Activated gamma-delta T cell treated with anti-CD3 and anti-CD28 coated beads, Interleukin-2, amount 50 U/mL, for 16 hours (primary cell): ENCODE data around the gene KIFAP3.
"Not testable (repeated sequence)": the region's sequence is repeated elsewhere in the genome, so short reads cannot be mapped to it uniquely, and the experiment has no call there.

Source experiments
- DNase-seq: peaks from one replicate; pipeline ENCODE4 v3.0.0-alpha.2; 2020; ENCODE audit warnings: low read depth

The KIFAP3 gene

DNA sequence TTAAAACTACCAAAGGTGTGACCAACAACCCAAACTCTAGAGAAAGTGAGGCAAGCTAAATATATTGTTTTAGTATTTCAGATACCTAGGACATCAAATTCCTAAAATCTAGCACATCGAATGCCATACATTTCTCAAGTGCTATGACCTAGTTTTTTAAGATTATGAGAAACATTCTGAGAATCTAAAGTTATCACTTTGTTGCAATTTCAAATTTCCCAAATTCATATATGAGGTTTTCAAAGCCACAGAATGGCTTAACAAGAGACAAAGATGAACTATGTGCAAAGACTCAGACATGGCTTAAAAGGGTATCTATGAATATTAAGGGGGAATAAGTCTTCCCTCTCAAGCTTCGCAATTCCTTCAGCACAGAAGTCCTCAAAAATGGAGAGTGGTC is 187.6 kb downstream of the KIFAP3 start:
- DNase-seq, result no peak

DNA sequence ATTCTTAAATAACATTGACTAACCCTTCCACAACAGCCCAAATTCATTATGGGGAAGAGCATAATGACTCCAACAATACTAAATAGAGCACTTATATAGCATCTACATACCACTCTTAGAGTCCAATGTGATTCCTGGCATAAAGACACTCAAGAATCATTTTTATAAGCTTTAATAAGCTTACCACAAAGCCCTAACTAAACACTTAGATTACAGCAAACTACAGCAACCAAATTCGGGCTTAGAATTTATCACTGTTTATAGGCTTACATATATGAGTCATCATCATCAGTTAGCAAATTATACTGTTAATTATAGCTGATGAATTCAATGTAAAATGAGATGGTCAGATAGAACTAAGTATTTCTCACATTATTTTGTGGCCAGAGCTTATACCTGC is 188.1 kb downstream of the KIFAP3 start:
- no peak for DNase-seq

DNA sequence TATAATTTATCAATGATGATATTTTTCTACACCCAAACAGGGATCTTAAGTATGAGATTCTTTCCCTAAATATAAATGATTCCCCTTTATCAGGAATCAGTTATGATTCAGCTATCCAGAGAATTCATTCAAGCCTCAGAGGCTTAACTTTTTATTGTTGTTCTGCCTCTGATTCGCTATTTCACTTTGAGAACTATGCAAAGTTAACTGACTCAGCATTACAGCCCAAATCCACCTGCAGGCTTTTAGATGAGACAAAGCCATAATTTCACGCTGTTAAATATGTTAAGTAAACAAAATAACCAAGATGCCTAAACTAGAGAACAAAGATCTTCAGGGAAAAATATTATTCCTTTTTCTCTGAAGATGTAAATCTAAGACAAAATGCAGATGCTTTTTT is 189.3 kb downstream of the KIFAP3 start:
- no peak for DNase-seq

DNA sequence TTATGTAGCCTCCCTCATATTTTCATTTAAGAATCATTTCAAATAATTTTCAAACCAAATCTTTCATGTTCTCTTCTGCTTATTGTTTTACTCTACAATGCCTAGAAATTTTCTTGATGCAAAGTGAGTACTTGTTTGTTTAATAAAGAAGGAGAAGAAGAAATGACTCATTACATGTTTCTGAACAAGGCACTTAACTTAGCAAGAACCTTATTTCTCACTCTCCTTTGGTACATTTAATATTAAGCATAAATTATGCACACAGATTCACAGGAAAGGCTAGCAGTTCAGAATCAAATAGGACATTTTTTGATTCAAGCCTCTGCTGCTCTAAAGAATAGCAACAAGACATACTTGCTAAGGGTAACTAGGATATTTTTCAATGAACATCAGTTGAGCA is 189.9 kb downstream of the KIFAP3 start:
- DNase-seq, result no peak

DNA sequence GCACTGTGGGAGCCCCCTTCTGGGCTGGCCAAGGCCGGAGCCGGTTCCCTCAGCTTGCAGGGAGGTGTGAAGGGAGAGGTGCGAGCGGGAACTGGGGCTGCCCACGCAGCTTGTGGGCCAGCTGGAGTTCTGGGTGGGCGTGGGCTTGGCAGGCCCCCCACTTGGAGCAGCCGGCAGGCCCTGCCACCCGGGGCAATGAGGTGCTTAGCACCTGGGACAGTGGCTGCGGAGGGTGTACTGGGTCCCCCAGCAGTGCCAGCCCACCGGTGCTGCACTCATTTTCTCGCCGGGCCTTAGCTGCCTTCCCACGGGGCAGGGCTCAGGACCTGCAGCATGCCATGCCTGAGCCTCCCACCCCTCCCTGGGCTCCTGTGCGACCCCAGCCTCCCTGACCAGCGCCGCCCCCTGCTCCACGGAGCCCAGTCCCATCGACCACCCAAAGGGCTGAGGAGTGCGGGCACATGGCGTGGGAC is 192.4 kb downstream of the KIFAP3 start:
- DNase-seq, result no peak

DNA sequence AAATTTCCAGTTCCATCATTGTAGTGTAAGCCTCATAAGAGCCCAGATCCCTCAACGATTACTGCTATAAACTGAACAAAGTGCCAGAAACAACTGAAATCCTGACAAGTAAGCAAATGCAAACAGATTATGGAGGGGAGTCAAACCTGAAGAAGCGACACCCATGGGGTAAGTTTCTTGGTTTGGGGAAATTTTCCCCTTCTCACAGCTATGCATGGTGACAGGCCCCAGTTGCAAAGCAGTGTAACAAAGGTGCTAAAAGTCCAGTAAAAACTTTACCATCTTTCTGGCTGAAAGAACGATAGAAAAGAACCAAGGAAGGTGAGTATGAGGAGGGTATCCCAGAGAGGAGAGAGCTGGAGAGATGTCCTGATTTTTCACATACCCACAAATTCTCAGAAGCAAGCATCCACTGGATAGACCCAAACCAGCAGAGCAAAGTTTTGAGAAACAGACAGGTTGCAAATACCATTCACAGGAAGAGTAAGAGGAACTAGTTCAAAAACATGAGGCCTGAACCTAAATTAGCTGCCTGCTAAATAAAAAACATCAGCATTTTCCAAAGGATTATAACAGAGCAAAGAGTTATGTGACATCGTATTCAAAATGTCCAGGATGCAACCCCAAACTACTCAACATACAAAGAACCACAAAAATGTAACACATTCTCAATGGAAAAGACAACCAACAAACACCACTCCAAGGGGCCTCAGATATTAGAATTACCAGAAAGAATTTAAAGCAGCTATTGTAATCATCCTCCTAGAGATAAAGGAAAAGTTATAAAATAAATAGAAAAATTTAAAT is 195.3 kb downstream of the KIFAP3 start:
- DNase-seq, result no peak

DNA sequence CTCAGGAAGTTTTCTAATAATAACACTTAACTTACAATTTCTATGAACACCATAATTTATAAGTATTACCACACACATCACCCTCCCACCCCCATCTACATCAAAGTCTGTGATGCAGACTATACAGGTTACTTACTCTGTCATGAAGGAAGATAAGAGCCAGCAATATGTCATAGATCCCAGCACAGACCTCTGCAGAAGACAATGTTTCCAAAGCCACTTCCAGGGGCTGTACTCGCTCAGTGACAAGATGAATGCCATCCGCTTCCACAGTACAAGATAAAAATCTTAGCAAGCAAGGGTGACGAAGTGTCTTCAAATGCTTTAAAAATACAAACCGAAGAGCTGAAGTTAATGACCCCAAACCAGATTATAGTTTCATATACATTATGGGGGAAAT is 196.0 kb downstream of the KIFAP3 start:
- DNase-seq, result no peak

DNA sequence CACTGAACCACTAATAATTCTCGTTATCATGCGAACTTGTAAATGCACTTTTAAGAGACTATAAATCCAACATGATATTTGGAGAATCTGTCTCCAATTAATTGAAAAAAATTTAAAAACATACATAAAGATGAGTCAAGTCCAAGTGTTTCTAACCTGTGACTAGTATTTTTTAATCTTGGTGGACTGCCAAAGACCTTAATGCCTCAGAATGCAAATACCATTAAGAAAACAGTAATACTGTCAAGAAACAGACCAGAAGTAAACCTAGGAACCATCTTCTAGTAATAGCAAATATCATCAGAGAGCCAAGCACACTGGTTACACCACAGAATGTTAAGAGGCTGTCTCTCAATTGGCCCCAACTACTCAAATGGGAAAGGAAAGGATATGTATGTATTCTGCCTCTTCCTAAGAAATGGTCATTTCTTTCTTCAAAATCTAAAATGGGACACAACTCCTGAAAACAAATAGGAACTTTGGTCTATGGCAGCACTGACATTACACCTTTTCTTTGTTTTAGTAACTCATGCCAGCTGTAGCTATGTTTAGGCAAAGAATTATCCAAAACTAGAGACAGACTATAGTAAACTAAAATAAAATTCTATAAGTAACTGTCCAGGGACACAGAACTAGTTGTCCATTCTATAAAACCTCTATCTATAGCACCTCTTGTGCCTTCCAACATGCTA is 196.5 kb downstream of the KIFAP3 start:
- no peak for DNase-seq

DNA sequence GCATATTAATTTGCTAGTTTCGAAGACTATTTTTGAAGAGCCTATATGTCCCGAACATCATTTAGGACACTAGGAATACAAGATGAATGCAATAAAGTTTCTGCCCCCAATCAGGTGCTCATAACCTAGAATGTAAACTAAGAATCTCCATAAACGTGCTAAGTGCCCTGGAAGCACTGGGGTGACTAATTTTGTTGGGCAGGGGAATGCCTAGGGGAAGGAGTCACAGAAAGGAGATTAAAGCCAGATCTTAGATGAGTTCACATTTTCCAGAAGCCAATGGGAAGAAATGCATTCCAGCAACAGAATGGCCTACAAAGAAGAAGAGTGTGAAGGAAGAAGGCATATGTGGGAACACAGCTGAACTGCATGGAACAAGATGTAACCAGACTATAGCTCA is 200.3 kb downstream of the KIFAP3 start:
- DNase-seq, result no peak

DNA sequence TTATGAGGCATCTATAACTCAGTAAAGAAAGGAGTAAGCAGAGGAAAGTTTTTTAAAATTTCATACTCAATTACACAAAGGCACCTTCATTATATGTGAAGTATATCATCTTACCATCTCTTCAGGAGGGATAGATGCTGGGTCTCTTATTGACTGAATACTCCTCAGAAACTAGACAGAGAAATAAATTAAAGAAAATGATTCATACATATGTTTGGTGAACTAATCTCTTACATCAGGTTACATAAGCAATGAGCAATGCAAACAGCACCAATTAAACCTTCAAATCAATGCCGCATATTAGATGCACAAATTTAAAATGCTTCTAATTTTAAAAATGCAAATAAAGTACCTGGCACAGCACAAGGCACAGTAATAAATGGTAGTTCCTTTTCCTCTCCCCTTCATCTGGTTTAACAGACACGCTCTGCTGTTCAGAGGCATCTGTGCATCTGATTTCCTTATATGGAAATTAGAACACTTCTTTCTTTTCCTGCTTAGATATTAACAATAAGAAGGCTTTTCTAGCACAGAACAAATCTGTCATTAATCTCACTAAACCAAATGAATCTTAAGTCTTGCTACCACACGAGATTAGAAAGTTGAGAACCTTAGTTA is 200.8 kb downstream of the KIFAP3 start:
- DNase-seq, result no peak

DNA sequence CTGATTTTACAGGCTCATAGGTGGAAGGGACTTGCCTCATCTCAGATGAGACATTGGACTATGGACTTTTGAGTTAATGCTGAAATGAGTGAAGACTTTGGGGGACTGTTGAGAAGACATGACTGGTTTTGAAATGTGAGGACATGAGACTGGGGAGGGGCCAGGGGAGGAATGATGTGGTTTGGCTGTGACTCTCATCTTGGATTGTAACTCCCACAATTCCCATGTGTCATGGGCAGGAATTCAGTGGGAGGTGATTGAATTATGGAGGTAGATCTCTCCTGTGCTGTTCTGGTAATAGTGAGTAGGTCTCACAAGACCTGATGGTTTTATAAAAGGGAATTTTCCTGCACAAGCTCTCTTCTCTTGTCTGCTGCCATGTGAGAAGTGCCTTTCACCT is 201.6 kb downstream of the KIFAP3 start:
- no peak for DNase-seq

DNA sequence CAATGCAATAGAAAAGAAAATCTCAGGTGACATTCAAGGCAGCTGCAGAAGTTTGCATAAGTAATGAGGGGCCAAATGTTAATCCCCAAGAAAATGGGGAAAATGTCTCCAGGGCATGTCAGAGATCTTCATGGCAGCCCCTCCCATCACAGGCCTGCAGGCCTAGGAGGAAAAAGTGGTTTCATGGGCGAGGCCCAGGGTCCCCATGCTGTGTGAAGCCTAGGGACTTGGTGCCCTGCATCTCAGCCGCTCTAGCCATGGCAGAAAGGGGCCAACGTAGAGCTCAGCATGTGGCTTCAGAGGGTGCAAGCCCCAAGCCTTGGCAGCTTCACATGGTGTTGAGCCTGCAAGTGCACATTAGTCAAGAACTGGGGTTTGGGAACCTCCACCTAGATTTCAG is 202.5 kb downstream of the KIFAP3 start:
- DNase-seq, result not testable (repeated sequence)
